Choroid plexus epithelial cell (primary cell): ENCODE data around the gene TGDS.
"Not testable (repeated sequence)": the region's sequence is repeated elsewhere in the genome, so short reads cannot be mapped to it uniquely, and the experiment has no call there.

Source experiments
- DNase-seq: peaks from one replicate; pipeline ENCODE4 v3.0.0-alpha.2; 2010; ENCODE audit warnings: low read depth
- H3K4me3 ChIP-seq: 2 replicates; pipeline ENCODE4 v1.5.1; 2011; ENCODE audit warnings: low read depth, mild to moderate bottlenecking, control low read depth, low read length, moderate library complexity
- TF ChIP-seq, protein P1 (sequence below): conservative IDR thresholded peaks from 2 replicates; pipeline ENCODE4 v1.5.1; 2011; ENCODE audit warnings: low read depth, mild to moderate bottlenecking, control low read depth, inconsistent platforms, low read length, moderate library complexity

TGDS gene

GRCh38 chr13:94535231-94535630, 60.7 kb downstream of the TGDS start:
- TF ChIP-seq, protein P1, sequence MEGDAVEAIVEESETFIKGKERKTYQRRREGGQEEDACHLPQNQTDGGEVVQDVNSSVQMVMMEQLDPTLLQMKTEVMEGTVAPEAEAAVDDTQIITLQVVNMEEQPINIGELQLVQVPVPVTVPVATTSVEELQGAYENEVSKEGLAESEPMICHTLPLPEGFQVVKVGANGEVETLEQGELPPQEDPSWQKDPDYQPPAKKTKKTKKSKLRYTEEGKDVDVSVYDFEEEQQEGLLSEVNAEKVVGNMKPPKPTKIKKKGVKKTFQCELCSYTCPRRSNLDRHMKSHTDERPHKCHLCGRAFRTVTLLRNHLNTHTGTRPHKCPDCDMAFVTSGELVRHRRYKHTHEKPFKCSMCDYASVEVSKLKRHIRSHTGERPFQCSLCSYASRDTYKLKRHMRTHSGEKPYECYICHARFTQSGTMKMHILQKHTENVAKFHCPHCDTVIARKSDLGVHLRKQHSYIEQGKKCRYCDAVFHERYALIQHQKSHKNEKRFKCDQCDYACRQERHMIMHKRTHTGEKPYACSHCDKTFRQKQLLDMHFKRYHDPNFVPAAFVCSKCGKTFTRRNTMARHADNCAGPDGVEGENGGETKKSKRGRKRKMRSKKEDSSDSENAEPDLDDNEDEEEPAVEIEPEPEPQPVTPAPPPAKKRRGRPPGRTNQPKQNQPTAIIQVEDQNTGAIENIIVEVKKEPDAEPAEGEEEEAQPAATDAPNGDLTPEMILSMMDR, result no peak
- no peak for DNase-seq
- H3K4me3 ChIP-seq, result no peak overlapping the region

DNA sequence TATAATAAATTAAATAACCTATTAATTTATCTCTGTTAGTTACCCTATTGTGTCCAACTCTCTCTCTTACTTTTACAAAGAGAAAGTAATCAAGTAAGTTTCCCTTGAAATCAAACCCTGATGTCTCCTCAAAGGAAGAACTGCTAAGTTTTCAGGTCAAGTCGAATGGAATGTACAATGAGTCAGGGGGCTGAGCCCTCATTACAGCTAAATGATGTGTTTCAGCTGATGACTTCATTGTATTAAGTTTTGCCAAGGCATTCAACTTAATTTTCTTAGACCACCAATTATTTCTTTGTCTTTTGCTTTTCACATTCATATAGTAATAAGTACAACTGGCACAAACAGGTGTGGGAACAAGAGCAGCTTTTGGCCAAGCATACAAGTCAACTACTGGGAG, 61.8 kb downstream of the TGDS start:
- TF ChIP-seq, protein P1, result no peak
- peak; percentile 9 for DNase-seq
- no peak overlapping the region for H3K4me3 ChIP-seq

DNA sequence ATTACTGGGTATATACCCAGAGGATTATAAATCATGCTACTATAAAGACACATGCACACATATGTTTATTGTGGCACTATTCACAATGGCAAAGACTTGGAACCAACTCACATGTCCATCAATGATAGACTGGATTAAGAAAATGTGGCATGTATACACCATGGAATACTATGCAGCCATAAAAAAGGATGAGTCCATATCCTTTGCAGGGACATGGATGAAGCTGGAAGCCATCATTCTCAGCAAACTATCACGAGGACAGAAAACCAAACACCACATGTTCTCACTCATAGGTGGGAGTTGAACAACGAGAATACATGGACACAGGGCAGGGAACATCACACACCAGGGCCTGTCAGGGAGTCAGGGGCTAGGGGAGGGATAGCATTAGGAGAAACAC, 63.7 kb downstream of the TGDS start:
- H3K4me3 ChIP-seq, DNase-seq: not testable (repeated sequence)

GRCh38 chr13:94526956-94527355, 69.0 kb downstream of the TGDS start:
- DNase-seq, H3K4me3 ChIP-seq: not testable (repeated sequence)

- H3K4me3 ChIP-seq, result no peak overlapping the region
- DNase-seq, result no peak
- TF ChIP-seq, protein P1, result no peak
These were observed 70.2 kb downstream of the TGDS start for GRCh38 chr13:94525781-94526180.

DNA sequence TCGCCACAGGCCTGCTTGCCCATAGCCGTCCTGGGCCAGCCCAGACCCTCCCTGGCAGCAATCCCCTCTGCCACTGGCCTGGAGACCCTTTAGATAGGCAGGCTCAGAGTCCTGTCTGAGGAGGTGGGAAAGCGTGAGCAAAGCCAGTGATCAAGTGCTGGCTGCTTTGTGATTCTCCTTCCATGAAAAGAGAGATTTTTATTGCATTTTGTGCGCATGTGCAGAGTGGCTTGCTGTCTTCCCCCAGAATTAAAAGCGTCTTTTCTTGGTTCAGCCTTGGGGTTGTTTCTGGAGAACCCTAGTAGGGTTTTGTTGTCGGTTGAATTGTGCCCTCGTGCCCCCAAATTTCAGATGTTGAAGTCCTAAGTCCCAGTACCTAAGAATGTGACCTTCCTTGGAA, 71.5 kb downstream of the TGDS start:
- no peak overlapping the region for H3K4me3 ChIP-seq
- no peak for DNase-seq
- TF ChIP-seq, protein P1, result no peak
